Adrenal gland (tissue), 12 donors: ENCODE measurements around the gene FBXW8. TPM values are rescaled to one million over a fixed set of nuclear protein-coding genes. Genes with fewer than 3 reads are reported as not detected.

Source experiments
- DNase-seq, 7 donors: peaks; one replicate each; pipeline ENCODE4 v3.0.0-alpha.2; 2019 to 2020
- H3K27ac ChIP-seq, 5 donors: fragments of 200-600 bp; sonication (generic) in 4 of 5; 1 replicate in 3 of 5; 2 replicates in 2 of 5; pipeline versions ENCODE4 v1.5.1 to v1.8.0; 2016 to 2020; ENCODE audit warnings: mild to moderate bottlenecking in 1 of 5
- H3K27me3 ChIP-seq: fragments of 200-600 bp; 2 replicates; pipeline ENCODE4 v1.8.0; 2021
- H3K36me3 ChIP-seq, 2 donors: fragments of 200-600 bp; replicated peaks in 1 of 2; 1 replicate in 1 of 2; 2 replicates in 1 of 2; pipeline versions ENCODE4 v1.5.1 to v1.8.0; 2018 to 2022
- H3K4me1 ChIP-seq, 2 donors: fragments of 200-600 bp; replicated peaks in 1 of 2; 1 replicate in 1 of 2; 2 replicates in 1 of 2; pipeline versions ENCODE4 v1.5.1 to v1.8.0; 2018 to 2021
- H3K4me3 ChIP-seq, 4 donors: fragments of 200-600 bp; sonication (generic) in 3 of 4; one replicate each; pipeline ENCODE4 v1.5.1; 2016 to 2018
- H3K9me3 ChIP-seq, 3 donors: fragments of 200-600 bp; sonication (generic) in 1 of 3; replicated peaks in 1 of 3; 1 replicate in 2 of 3; 2 replicates in 1 of 3; pipeline versions ENCODE4 v1.5.1 to v1.8.0; 2016 to 2021
- CTCF ChIP-seq, 6 experiments: fragments of 450-650 bp in 4 of 6; fragments of 200-600 bp in 2 of 6; sonication (generic) in 1 of 6; IDR thresholded peaks; 1 replicate in 5 of 6; 2 replicates in 1 of 6; pipeline versions ENCODE4 v1.5.1 to v1.8.0; 2016 to 2021; ENCODE audit warnings: antibody characterized with exemption in 6 of 6, mild to moderate bottlenecking in 2 of 6, moderate library complexity in 1 of 6
- POLR2A ChIP-seq, 2 donors: fragments of 450-650 bp; IDR thresholded peaks; one replicate each; pipeline ENCODE4 v1.6.1; 2017; ENCODE audit warnings: antibody characterized with exemption in 2 of 2, mild to moderate bottlenecking in 2 of 2, moderate library complexity in 1 of 2
- WGBS, 4 donors: extraction: QIAGEN DNeasy Blood & Tissue Kit in 2 of 4; methylation state at CpG; one replicate each; pipeline versions ENCODE4 v1.1.5 to v1.1.7; 2013 to 2017; 5-methylcytosine and 5-hydroxymethylcytosine counted together
- intact Hi-C, 2 donors: fragments of 100-400 bp; cut with DNase I; formaldehyde crosslinking; loops; one replicate each; pipeline versions ENCODE4 v1.14.1 to v1.15.0; 2022 to 2023
- polyA plus RNA-seq, 3 donors: library from polyadenylated mRNA; stranded (reverse); fragments of 200-250 nt in 2 of 3; fragments of 350-450 nt in 1 of 3; fragmentation: Illumina TruSeq in 1 of 3; extraction: RNeasy Lipid Tissue Mini Kit (QIAGEN cat#74804) in 1 of 3; gene quantifications; one replicate each; pipeline ENCODE4 v1.2.3, GENCODE V29; 2013 to 2014
- total RNA-seq, 9 donors: library from RNA; depleted of rRNA in 4 of 9; stranded (reverse); fragments of >200 nt in 4 of 9; fragments of 120-200 nt in 1 of 9; fragmentation: NEBNext Ultra II Directional in 1 of 9; extraction: Animal tissue kit (Norgen Biotek cat#: 25700) in 1 of 9; gene quantifications; one replicate each; pipeline versions ENCODE4 v1.1.0 to v1.2.4, GENCODE V29; 2013 to 2023
- donor health status: healthy with polysubstance abuse.
- donor health status: Bipolar disorder and iron deficiency.
- donor health status: DM: yes; HTN: yes; CAD: no.
- donor health status: DM: no; HTN: no; CAD: no.
- donor health status: DM: no; HTN: no; CAD: no.
- donor health status: DM: yes; HTN: yes; CAD: no.

FBXW8 gene
- total and polyA plus RNA-seq, 12 donors: 2.9 to 19.1 (median 14.3) TPM

- H3K27ac ChIP-seq: peak overlapping the region in 3 of 5 donors; percentile 44 to 73 (median 56)
- H3K9me3 ChIP-seq: no peaks in the 10 kb centered on the region
- TF ChIP-seq POLR2A (IDR thresholded peaks at IDR 0.05): no peak
- peak; percentile 93 to 98 (median 96) for TF ChIP-seq CTCF (IDR thresholded peaks at IDR 0.05)
- peaks cover 8 to 12% of the 10 kb centered on the region in 2 donors for H3K4me1 ChIP-seq
- peak; percentile 81 to 93 (median 92) for DNase-seq
- 22 to 39% (median 23%) methylated on average over 9 to 14 of the region's 14 CpGs for WGBS, 4 donors
- H3K27me3 ChIP-seq: no peaks in the 10 kb centered on the region
- H3K4me3 ChIP-seq: no peak overlapping the region
- peaks cover 0 to 32% of the 10 kb centered on the region in 2 donors for H3K36me3 ChIP-seq
- intact Hi-C loops: loop anchor here in 1 of 2 donors (2.0 kb wide), 1 partner anchor 95 kb away; no protein-coding TSS in a partner anchor
These were observed 114.9 kb downstream of the FBXW8 start for GRCh38 chr12:117025481-117026151.

- TF ChIP-seq POLR2A (IDR thresholded peaks at IDR 0.05): no peak
- TF ChIP-seq CTCF (IDR thresholded peaks at IDR 0.05): no peak
- H3K4me3 ChIP-seq: no peak overlapping the region
- DNase-seq: peak in 3 of 7 donors; percentile 16 to 24 (median 18)
- intact Hi-C loops: no loop called here
- WGBS, 4 donors: 75 to 84% (median 82%) methylated on average over 4 of the region's 4 CpGs
- H3K9me3 ChIP-seq: no peaks in the 10 kb centered on the region
- H3K4me1 ChIP-seq: peaks cover 8 to 12% of the 10 kb centered on the region in 2 donors
- H3K27me3 ChIP-seq: no peaks in the 10 kb centered on the region
- peak overlapping the region in 3 of 5 donors; percentile 44 to 73 (median 56) for H3K27ac ChIP-seq
- peaks cover 0 to 32% of the 10 kb centered on the region in 2 donors for H3K36me3 ChIP-seq
These were observed 115.6 kb downstream of the FBXW8 start for GRCh38 chr12:117026343-117026742.

- Histone ChIP-seq H3K9me3 (no peaks in the 10 kb centered on the region), H3K4me3 (no peak overlapping the region), H3K4me1 (peaks cover 8 to 12% of the 10 kb centered on the region in 2 donors), H3K36me3 (peaks cover 0 to 32% of the 10 kb centered on the region in 2 donors), H3K27ac (peak overlapping the region in 1 of 5 donors; percentile 56), H3K27me3 (no peaks in the 10 kb centered on the region)
- intact Hi-C loops: no loop called here
- TF ChIP-seq CTCF (IDR thresholded peaks at IDR 0.05): no peak
- 88 to 98% (median 94%) methylated on average over 6 to 8 of the region's 8 CpGs for WGBS, 4 donors
- DNase-seq: peak in 3 of 7 donors; percentile 14 to 50 (median 21)
These were observed 116.1 kb downstream of the FBXW8 start for GRCh38 chr12:117026921-117027250.

GRCh38 chr12:117027251-117028086, 116.7 kb downstream of the FBXW8 start:
- H3K9me3 ChIP-seq: no peaks in the 10 kb centered on the region
- TF ChIP-seq POLR2A (IDR thresholded peaks at IDR 0.05) (no peak), CTCF (IDR thresholded peaks at IDR 0.05) (no peak)
- WGBS, 4 donors: 92 to 95% (median 94%) methylated on average over 16 to 38 of the region's 38 CpGs
- no peak overlapping the region for H3K4me3 ChIP-seq
- intact Hi-C loops: no loop called here
- peak in 4 of 7 donors; percentile 20 to 53 (median 24) for DNase-seq
- peaks cover 0 to 32% of the 10 kb centered on the region in 2 donors for H3K36me3 ChIP-seq
- H3K27ac ChIP-seq: no peak overlapping the region
- peaks cover 8 to 12% of the 10 kb centered on the region in 2 donors for H3K4me1 ChIP-seq
- no peaks in the 10 kb centered on the region for H3K27me3 ChIP-seq
